Common myeloid progenitor, CD34-positive (primary cell): ENCODE results near the gene CLN5.

Experiments used
- CTCF ChIA-PET: fragments of 350-600 bp; sonication (Branson Sonifier 250); formaldehyde crosslinking; loops from one replicate; lab custom pipeline; 2021; ENCODE audit warnings: antibody characterized with exemption; lab: Charles Lee
- POLR2A ChIA-PET: fragments of 350-600 bp; sonication (Branson Sonifier 250); formaldehyde crosslinking; loops from one replicate; lab custom pipeline; 2021; ENCODE audit warnings: antibody characterized with exemption; lab: Charles Lee
- DNase-seq, 3 donors: peaks; one replicate each; pipeline versions ENCODE4 v3.0.0 to v3.0.0-alpha.2; 2013
- H3K27ac ChIP-seq, 2 experiments: 1 replicate in 1 of 2; 2 replicates in 1 of 2; pipeline ENCODE4 v1.7.0; 2013; ENCODE audit warnings: inconsistent platforms in 2 of 2, low read length in 2 of 2, mild to moderate bottlenecking in 2 of 2, low read depth in 1 of 2, moderate library complexity in 1 of 2; ENCODE audit not compliant: severe bottlenecking in 2 of 2, insufficient read depth in 1 of 2, poor library complexity in 1 of 2
- H3K27me3 ChIP-seq, 5 experiments: replicated peaks in 2 of 5; 1 replicate in 3 of 5; 2 replicates in 2 of 5; pipeline versions ENCODE4 v1.6.1 to v1.7.0; 2013; ENCODE audit warnings: low read length in 4 of 5, mild to moderate bottlenecking in 2 of 5, moderate library complexity in 2 of 5, inconsistent platforms in 1 of 5; ENCODE audit not compliant: insufficient read depth in 5 of 5, control insufficient read depth in 4 of 5
- H3K36me3 ChIP-seq, 4 experiments: 1 replicate in 2 of 4; 2 replicates in 2 of 4; pipeline versions ENCODE4 v1.6.1 to v1.7.0; 2013; ENCODE audit warnings: low read length in 3 of 4, control low read depth in 1 of 4, mild to moderate bottlenecking in 1 of 4; ENCODE audit not compliant: control insufficient read depth in 4 of 4, insufficient read depth in 4 of 4
- H3K4me1 ChIP-seq, 4 experiments: 1 replicate in 3 of 4; 2 replicates in 1 of 4; pipeline versions ENCODE4 v1.6.1 to v1.7.1; 2013; ENCODE audit warnings: low read length in 3 of 4, mild to moderate bottlenecking in 3 of 4, control low read depth in 1 of 4, inconsistent platforms in 1 of 4, moderate library complexity in 1 of 4; ENCODE audit not compliant: control insufficient read depth in 4 of 4, insufficient read depth in 4 of 4; ENCODE audit errors: control extremely low read depth in 1 of 4
- H3K4me3 ChIP-seq, 7 experiments: 1 replicate in 4 of 7; 2 replicates in 3 of 7; pipeline versions ENCODE4 v1.5.1 to v1.7.0; 2013; ENCODE audit warnings: mild to moderate bottlenecking in 7 of 7, low read length in 6 of 7, moderate library complexity in 6 of 7, inconsistent platforms in 2 of 7, low read depth in 2 of 7, control low read depth in 1 of 7; ENCODE audit not compliant: insufficient read depth in 4 of 7, control insufficient read depth in 1 of 7; ENCODE audit errors: extremely low read depth in 1 of 7
- H3K9me3 ChIP-seq, 5 experiments: 1 replicate in 4 of 5; 2 replicates in 1 of 5; pipeline versions ENCODE4 v1.6.1 to v1.7.1; 2013; ENCODE audit warnings: low read length in 4 of 5, mild to moderate bottlenecking in 2 of 5, inconsistent platforms in 1 of 5, low read depth in 1 of 5, moderate library complexity in 1 of 5; ENCODE audit not compliant: control insufficient read depth in 4 of 5, insufficient read depth in 2 of 5; ENCODE audit errors: control extremely low read depth in 1 of 5
- WGBS: methylation state at CpG from one replicate; pipeline ENCODE4 v1.1.5; 2013; ENCODE audit not compliant: insufficient coverage; 5-methylcytosine and 5-hydroxymethylcytosine counted together

The CLN5 gene

GRCh38 chr13:77026255-77026860 lies 34.5 kb downstream of the CLN5 start:
- DNase-seq = peak; percentile 69 to 89 (median 86)
- CTCF ChIA-PET = interaction anchor here (0.7 to 1.5 kb wide), 3 partner anchors 12 to 29 kb away, joined by 3 to 4 read pairs (median 3); no protein-coding TSS in a partner anchor
- WGBS = 0% methylated on average over 43 of the region's 62 CpGs
- POLR2A ChIA-PET = interaction anchor here (0.6 to 2.1 kb wide), 8 partner anchors 9 to 141 kb away, joined by 3 to 8 read pairs (median 4); partner anchors contain the start of genes CLN5 and KCTD12
- Histone ChIP-seq H3K27ac (peak overlapping the region; percentile 82 to 93), H3K36me3 (peaks cover 0 to 7% (median 2%) of the 10 kb centered on the region in 4 experiments), H3K4me3 (peak overlapping the region; percentile 79 to 96 (median 86)), H3K4me1 (peaks cover 20 to 54% (median 34%) of the 10 kb centered on the region in 4 experiments), H3K27me3 (no peaks in the 10 kb centered on the region), H3K9me3 (no peaks in the 10 kb centered on the region)

- H3K36me3 ChIP-seq = peaks cover 0 to 3% (median 0%) of the 10 kb centered on the region in 4 experiments
- 0% methylated on average over 44 of the region's 74 CpGs for WGBS
- H3K27me3 ChIP-seq = no peaks in the 10 kb centered on the region
- H3K27ac ChIP-seq = peak within 1 kb of the TSS; percentile 82 to 93
- peak within 1 kb of the TSS; percentile 79 to 96 (median 86) for H3K4me3 ChIP-seq
- ChIA-PET POLR2A (interaction anchor here (0.6 to 2.1 kb wide), 7 partner anchors 8 to 141 kb away, joined by 3 to 8 read pairs (median 4); partner anchors contain the start of genes CLN5 and KCTD12), CTCF (interaction anchor here (0.6 to 1.5 kb wide), 4 partner anchors 13 to 307 kb away, joined by 3 to 4 read pairs (median 3); no protein-coding TSS in a partner anchor)
- H3K4me1 ChIP-seq = peaks cover 17 to 49% (median 29%) of the 10 kb centered on the region in 4 experiments
- DNase-seq = peak; percentile 82 to 91 (median 90)
- no peaks in the 10 kb centered on the region for H3K9me3 ChIP-seq
Observed at GRCh38 chr13:77026861-77027621, 35.2 kb downstream of the CLN5 start, which contains the start of gene FBXL3. TSS of gene FBXL3 (minus strand) at chr13:77027159. CDS start at chr13:77021860, 5,299 bp downstream.

GRCh38 chr13:77028202-77028601 lies 36.3 kb downstream of the CLN5 start:
- no peak for DNase-seq
- Histone ChIP-seq H3K36me3 (no peaks in the 10 kb centered on the region), H3K9me3 (no peaks in the 10 kb centered on the region), H3K27ac (no peak overlapping the region), H3K27me3 (no peaks in the 10 kb centered on the region), H3K4me1 (peaks cover 8 to 37% (median 21%) of the 10 kb centered on the region in 4 experiments), H3K4me3 (peak overlapping the region in 1 of 7 experiments; percentile 96)
- WGBS = 95% methylated on average over 3 of the region's 5 CpGs
- ChIA-PET POLR2A (no interaction called here), CTCF (interaction anchor here (1.0 to 1.4 kb wide), 3 partner anchors 9 to 29 kb away, joined by 3 read pairs; no protein-coding TSS in a partner anchor)

- DNase-seq = no peak
- Histone ChIP-seq H3K27me3 (no peaks in the 10 kb centered on the region), H3K4me1 (peaks cover 8 to 25% (median 20%) of the 10 kb centered on the region in 4 experiments), H3K27ac (no peak overlapping the region), H3K4me3 (no peak overlapping the region), H3K9me3 (no peaks in the 10 kb centered on the region), H3K36me3 (no peaks in the 10 kb centered on the region)
- POLR2A ChIA-PET = no interaction called here
- no CpG with 5 or more reads among the region's 1 CpG for WGBS
- CTCF ChIA-PET = no interaction called here
Observed at GRCh38 chr13:77029436-77029835, 37.6 kb downstream of the CLN5 start.

- DNase-seq = no peak
- 100% methylated on average over 1 of the region's 6 CpGs for WGBS
- H3K27ac ChIP-seq = no peak overlapping the region
- no peaks in the 10 kb centered on the region for H3K27me3 ChIP-seq
- no peaks in the 10 kb centered on the region for H3K36me3 ChIP-seq
- ChIA-PET CTCF (interaction anchor here (1.0 kb wide), 1 partner anchor 21 kb away, joined by 3 read pairs; no protein-coding TSS in a partner anchor), POLR2A (no interaction called here)
- H3K4me1 ChIP-seq = peaks cover 0 to 7% (median 5%) of the 10 kb centered on the region in 4 experiments
- H3K9me3 ChIP-seq = no peaks in the 10 kb centered on the region
- H3K4me3 ChIP-seq = no peak overlapping the region
Observed at GRCh38 chr13:77031656-77032243, 39.9 kb downstream of the CLN5 start.

GRCh38 chr13:77033717-77034302 lies 41.9 kb downstream of the CLN5 start:
- no peak overlapping the region for H3K4me3 ChIP-seq
- DNase-seq = no peak
- no peaks in the 10 kb centered on the region for H3K27me3 ChIP-seq
- peaks cover 0 to 3% (median 1%) of the 10 kb centered on the region in 4 experiments for H3K4me1 ChIP-seq
- no peak overlapping the region for H3K27ac ChIP-seq
- ChIA-PET POLR2A (no interaction called here), CTCF (interaction anchor here (0.8 kb wide), 1 partner anchor 12 kb away, joined by 3 read pairs; no protein-coding TSS in a partner anchor)
- H3K9me3 ChIP-seq = no peaks in the 10 kb centered on the region
- 100% methylated on average over 1 of the region's 4 CpGs for WGBS
- no peaks in the 10 kb centered on the region for H3K36me3 ChIP-seq
